ENCODE results near the gene SUB1.

The SUB1 gene

GRCh38 chr5:32574540-32575175, 10.7 kb upstream of the SUB1 start:
- Histone ChIP-seq H2AFZ (ENCODE audit: low read length) (no peak overlapping the region), H3K4me1 (ENCODE audit: low read length) (peaks cover 82% of the 10 kb centered on the region), H3K36me3 (replicated peaks; ENCODE audit: insufficient read depth, low read length) (no peaks in the 10 kb centered on the region), H4K20me1 (ENCODE audit: insufficient read depth, low read length) (no peaks in the 10 kb centered on the region), H3K9ac (ENCODE audit: low read length) (no peak overlapping the region), H3K9me2 (replicated peaks; ENCODE audit: insufficient read depth, low read length) (no peaks in the 10 kb centered on the region), H3K27ac (ENCODE audit: low read length) (peak overlapping the region; percentile 96; the same call in 1 of the 2 replicates), H3K27me3 (replicated peaks; ENCODE audit: insufficient read depth, low read length) (no peaks in the 10 kb centered on the region), H3K9me3 (replicated peaks; ENCODE audit: insufficient read depth, low read length) (no peaks in the 10 kb centered on the region), H3F3A (ENCODE audit: insufficient read depth, low read length) (peaks cover 39% of the 10 kb centered on the region), H3K4me2 (ENCODE audit: low read depth, low read length) (peak overlapping the region; percentile 10; the same call in 1 of the 2 replicates), H3K4me3 (ENCODE audit: low read length) (no peak overlapping the region), H3K79me2 (ENCODE audit: low read length) (peaks cover 28% of the 10 kb centered on the region)
- no peak for DNase-seq
- TF ChIP-seq EZH2 (optimal IDR thresholded peaks at IDR 0.05; ENCODE audit: low read depth, low read length) (no peak), CTCF (IDR thresholded peaks at IDR 0.05; ENCODE audit: low read length) (no peak), EZH2phosphoT487 (IDR thresholded peaks at IDR 0.05; ENCODE audit: low read length) (no peak)

DNA sequence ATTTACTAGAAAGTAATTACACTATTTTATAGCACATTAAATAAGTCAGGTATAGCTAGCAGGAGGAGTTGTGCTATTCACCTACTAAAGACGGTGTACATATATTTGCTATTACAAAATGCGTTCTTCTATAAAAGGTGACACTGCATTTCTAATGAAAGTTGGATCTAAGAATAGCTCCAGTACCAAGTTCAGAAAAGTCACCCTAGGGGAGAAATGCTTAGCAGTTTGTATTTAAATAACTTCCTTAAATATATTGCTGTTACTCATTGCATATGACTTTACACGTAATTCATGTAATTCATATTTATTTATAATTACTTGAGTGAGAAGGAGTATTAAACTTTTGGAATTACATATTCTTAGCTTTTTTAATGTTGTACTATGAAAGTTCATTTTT, 7.0 kb upstream of the SUB1 start:
- DNase-seq, result no peak
- TF ChIP-seq EZH2phosphoT487 (IDR thresholded peaks at IDR 0.05; ENCODE audit: low read length) (no peak), EZH2 (optimal IDR thresholded peaks at IDR 0.05; ENCODE audit: low read depth, low read length) (no peak), CTCF (IDR thresholded peaks at IDR 0.05; ENCODE audit: low read length) (no peak)
- peaks cover 76% of the 10 kb centered on the region for H3K4me1 ChIP-seq (ENCODE audit: low read length)
- H4K20me1 ChIP-seq (ENCODE audit: insufficient read depth, low read length), result no peaks in the 10 kb centered on the region
- peaks cover 23% of the 10 kb centered on the region for H3K79me2 ChIP-seq (ENCODE audit: low read length)
- H3K9ac ChIP-seq (ENCODE audit: low read length), result no peak overlapping the region
- H3F3A ChIP-seq (ENCODE audit: insufficient read depth, low read length), result peaks cover 33% of the 10 kb centered on the region
- no peak overlapping the region for H3K4me3 ChIP-seq (ENCODE audit: low read length)
- H3K27ac ChIP-seq (ENCODE audit: low read length), result no peak overlapping the region
- no peaks in the 10 kb centered on the region for H3K27me3 ChIP-seq (replicated peaks; ENCODE audit: insufficient read depth, low read length)
- H3K9me3 ChIP-seq (replicated peaks; ENCODE audit: insufficient read depth, low read length), result no peaks in the 10 kb centered on the region
- no peaks in the 10 kb centered on the region for H3K9me2 ChIP-seq (replicated peaks; ENCODE audit: insufficient read depth, low read length)
- H3K4me2 ChIP-seq (ENCODE audit: low read depth, low read length), result no peak overlapping the region
- no peaks in the 10 kb centered on the region for H3K36me3 ChIP-seq (replicated peaks; ENCODE audit: insufficient read depth, low read length)
- no peak overlapping the region for H2AFZ ChIP-seq (ENCODE audit: low read length)

DNA sequence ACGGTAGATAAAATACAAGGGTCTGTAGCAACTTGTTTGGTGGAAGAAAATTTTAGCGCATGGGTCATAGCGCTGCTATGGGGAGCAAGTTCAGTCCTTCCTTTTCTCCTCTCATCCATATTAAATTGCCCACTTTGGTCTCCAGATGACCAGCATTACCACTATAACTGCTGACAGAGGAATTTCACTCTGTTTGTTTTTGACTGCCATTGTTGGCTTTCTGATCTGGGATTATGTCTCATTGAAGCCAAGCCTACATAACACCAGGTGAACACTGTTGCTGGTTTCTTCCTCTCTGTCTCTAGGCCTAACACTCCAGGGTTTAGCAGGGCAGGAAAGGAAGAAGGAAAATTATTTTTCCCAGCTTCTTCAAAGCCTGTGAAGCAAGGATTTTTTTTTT, 6.6 kb upstream of the SUB1 start:
- H2AFZ ChIP-seq (ENCODE audit: low read length), result no peak overlapping the region
- H3K27me3 ChIP-seq (replicated peaks; ENCODE audit: insufficient read depth, low read length), result no peaks in the 10 kb centered on the region
- no peak for DNase-seq
- no peaks in the 10 kb centered on the region for H3K9me3 ChIP-seq (replicated peaks; ENCODE audit: insufficient read depth, low read length)
- no peak overlapping the region for H3K9ac ChIP-seq (ENCODE audit: low read length)
- H3K79me2 ChIP-seq (ENCODE audit: low read length), result peaks cover 23% of the 10 kb centered on the region
- TF ChIP-seq EZH2phosphoT487 (IDR thresholded peaks at IDR 0.05; ENCODE audit: low read length), result no peak
- no peak for TF ChIP-seq CTCF (IDR thresholded peaks at IDR 0.05; ENCODE audit: low read length)
- TF ChIP-seq EZH2 (optimal IDR thresholded peaks at IDR 0.05; ENCODE audit: low read depth, low read length), result no peak
- no peaks in the 10 kb centered on the region for H3K9me2 ChIP-seq (replicated peaks; ENCODE audit: insufficient read depth, low read length)
- peaks cover 72% of the 10 kb centered on the region for H3K4me1 ChIP-seq (ENCODE audit: low read length)
- peaks cover 33% of the 10 kb centered on the region for H3F3A ChIP-seq (ENCODE audit: insufficient read depth, low read length)
- H4K20me1 ChIP-seq (ENCODE audit: insufficient read depth, low read length), result no peaks in the 10 kb centered on the region
- H3K4me2 ChIP-seq (ENCODE audit: low read depth, low read length), result no peak overlapping the region
- H3K27ac ChIP-seq (ENCODE audit: low read length), result no peak overlapping the region
- H3K4me3 ChIP-seq (ENCODE audit: low read length), result no peak overlapping the region
- H3K36me3 ChIP-seq (replicated peaks; ENCODE audit: insufficient read depth, low read length), result no peaks in the 10 kb centered on the region
